Measurements from ENCODE around the gene KLHL42.
"Not testable (repeated sequence)": the region's sequence is repeated elsewhere in the genome, so short reads cannot be mapped to it uniquely, and the experiment has no call there.

KLHL42 gene

GRCh38 chr12:27817766-27818165 lies 37.7 kb downstream of the KLHL42 start:
- DNase-seq (ENCODE audit: low read depth) = no peak

- no peak for DNase-seq (ENCODE audit: low read depth)
Observed at GRCh38 chr12:27818401-27818918, 38.4 kb downstream of the KLHL42 start.

- DNase-seq (ENCODE audit: low read depth) = no peak
Observed at GRCh38 chr12:27820564-27820963, 40.5 kb downstream of the KLHL42 start.

- peak; percentile 7 for DNase-seq (ENCODE audit: low read depth)
Observed at GRCh38 chr12:27821259-27821973, 41.4 kb downstream of the KLHL42 start.

GRCh38 chr12:27822076-27822712 lies 42.2 kb downstream of the KLHL42 start:
- DNase-seq (ENCODE audit: low read depth) = peak; percentile 35

- no peak for DNase-seq (ENCODE audit: low read depth)
Observed at GRCh38 chr12:27823038-27823437, 43.0 kb downstream of the KLHL42 start.

- DNase-seq (ENCODE audit: low read depth) = no peak
Observed at GRCh38 chr12:27824126-27824842, 44.3 kb downstream of the KLHL42 start.

GRCh38 chr12:27826076-27826475 lies 46.0 kb downstream of the KLHL42 start:
- no peak for DNase-seq (ENCODE audit: low read depth)

- no peak for DNase-seq (ENCODE audit: low read depth)
Observed at GRCh38 chr12:27828196-27828595, 48.2 kb downstream of the KLHL42 start.

GRCh38 chr12:27838543-27839185 lies 58.6 kb downstream of the KLHL42 start:
- no peak for DNase-seq (ENCODE audit: low read depth)

- DNase-seq (ENCODE audit: low read depth) = no peak
Observed at GRCh38 chr12:27840229-27840999, 60.4 kb downstream of the KLHL42 start.

- DNase-seq (ENCODE audit: low read depth) = no peak
Observed at GRCh38 chr12:27841392-27841882, 61.4 kb downstream of the KLHL42 start.

GRCh38 chr12:27843714-27844245 lies 63.7 kb downstream of the KLHL42 start:
- no peak for DNase-seq (ENCODE audit: low read depth)

- DNase-seq (ENCODE audit: low read depth) = no peak
Observed at GRCh38 chr12:27844366-27845090, 64.5 kb downstream of the KLHL42 start.

- no peak for DNase-seq (ENCODE audit: low read depth)
Observed at GRCh38 chr12:27845187-27845586, 65.2 kb downstream of the KLHL42 start.

- not testable (repeated sequence) for DNase-seq (ENCODE audit: low read depth)
Observed at GRCh38 chr12:27845706-27846105, 65.7 kb downstream of the KLHL42 start.

GRCh38 chr12:27847293-27847692 lies 67.3 kb downstream of the KLHL42 start:
- DNase-seq (ENCODE audit: low read depth) = not testable (repeated sequence)

GRCh38 chr12:27851311-27851710 lies 71.3 kb downstream of the KLHL42 start:
- DNase-seq (ENCODE audit: low read depth) = no peak

GRCh38 chr12:27852117-27852516 lies 72.1 kb downstream of the KLHL42 start:
- no peak for DNase-seq (ENCODE audit: low read depth)

Data from T follicular helper cell (primary cell).